ENCODE data around the gene CTSW. TPM values are rescaled to one million over a fixed set of nuclear protein-coding genes. Genes with fewer than 3 reads are reported as not detected.

Gene CTSW
- total RNA-seq, 1 donor from 2014 or later, result not detected

GRCh38 chr11:65900125-65900898 lies 20.7 kb downstream of the CTSW start, which contains the start of gene FOSL1:
FOSL1 (minus strand) TSS chr11:65900388; CDS start chr11:65900339, 49 bp downstream.
- H3K4me3 Mint-ChIP-seq, result peak within 1 kb of the TSS; percentile 78
- no peaks in the 10 kb centered on the region for H3K9me3 Mint-ChIP-seq
- H3K27ac Mint-ChIP-seq (ENCODE audit: unreplicated experiment), result no peak within 1 kb of the TSS
- DNase-seq (ENCODE audit: low read depth, low spot score), result peak; percentile 46
- H3K4me1 Mint-ChIP-seq, result peaks cover 35% of the 10 kb centered on the region
- no peak for TF ChIP-seq CTCF (conservative IDR thresholded peaks at IDR 0.05)
- peaks cover 62% of the 10 kb centered on the region for H3K27me3 Mint-ChIP-seq (ENCODE audit: low read depth)
- no peaks in the 10 kb centered on the region for H3K36me3 Mint-ChIP-seq (ENCODE audit: low read depth)

GRCh38 chr11:65900899-65901180 lies 21.2 kb downstream of the CTSW start:
- no peak for DNase-seq (ENCODE audit: low read depth, low spot score)
- Mint-ChIP-seq H3K36me3 (ENCODE audit: low read depth) (no peaks in the 10 kb centered on the region), H3K4me3 (peak overlapping the region; percentile 78), H3K27ac (ENCODE audit: unreplicated experiment) (no peak overlapping the region), H3K9me3 (no peaks in the 10 kb centered on the region), H3K4me1 (peaks cover 35% of the 10 kb centered on the region), H3K27me3 (ENCODE audit: low read depth) (peaks cover 57% of the 10 kb centered on the region)
- TF ChIP-seq CTCF (conservative IDR thresholded peaks at IDR 0.05), result no peak

GRCh38 chr11:65903068-65903481 lies 23.4 kb downstream of the CTSW start:
- no peak for DNase-seq (ENCODE audit: low read depth, low spot score)
- TF ChIP-seq CTCF (conservative IDR thresholded peaks at IDR 0.05), result no peak
- Mint-ChIP-seq H3K27me3 (ENCODE audit: low read depth) (peaks cover 47% of the 10 kb centered on the region), H3K36me3 (ENCODE audit: low read depth) (no peaks in the 10 kb centered on the region), H3K27ac (ENCODE audit: unreplicated experiment) (peak overlapping the region; percentile 83), H3K4me3 (peak overlapping the region; percentile 49), H3K4me1 (peaks cover 35% of the 10 kb centered on the region), H3K9me3 (no peaks in the 10 kb centered on the region)

GRCh38 chr11:65903715-65904114 lies 24.1 kb downstream of the CTSW start:
- Mint-ChIP-seq H3K4me1 (peaks cover 33% of the 10 kb centered on the region), H3K27ac (ENCODE audit: unreplicated experiment) (peak overlapping the region; percentile 20), H3K36me3 (ENCODE audit: low read depth) (no peaks in the 10 kb centered on the region), H3K9me3 (no peaks in the 10 kb centered on the region), H3K4me3 (peak overlapping the region; percentile 49), H3K27me3 (ENCODE audit: low read depth) (peaks cover 41% of the 10 kb centered on the region)
- TF ChIP-seq CTCF (conservative IDR thresholded peaks at IDR 0.05), result no peak
- DNase-seq (ENCODE audit: low read depth, low spot score), result no peak

- peaks cover 31% of the 10 kb centered on the region for H3K4me1 Mint-ChIP-seq
- no peaks in the 10 kb centered on the region for H3K9me3 Mint-ChIP-seq
- DNase-seq (ENCODE audit: low read depth, low spot score), result no peak
- H3K36me3 Mint-ChIP-seq (ENCODE audit: low read depth), result no peaks in the 10 kb centered on the region
- no peak overlapping the region for H3K4me3 Mint-ChIP-seq
- no peak overlapping the region for H3K27ac Mint-ChIP-seq (ENCODE audit: unreplicated experiment)
- peaks cover 26% of the 10 kb centered on the region for H3K27me3 Mint-ChIP-seq (ENCODE audit: low read depth)
- TF ChIP-seq CTCF (conservative IDR thresholded peaks at IDR 0.05), result no peak
Observed at GRCh38 chr11:65906602-65907001, 27.0 kb downstream of the CTSW start.
